RWPE2 (cell line): ENCODE results near the gene RMI2.

Experiments used
- ATAC-seq: fragments of 200-7000 bp; cut with Tn5 transposase; 3 replicates; pipeline ENCODE4 v1.9.1; 2021; ENCODE audit warnings: low read depth
- DNase-seq: peaks from one replicate; pipeline ENCODE4 v3.0.0-alpha.2; 2020; ENCODE audit warnings: low spot score
- H3K27ac ChIP-seq: fragments of 450-650 bp; 2 replicates; pipeline ENCODE4 v1.5.1; 2017; ENCODE audit warnings: mild to moderate bottlenecking; ENCODE audit not compliant: poor library complexity, severe bottlenecking
- H3K27me3 ChIP-seq: fragments of 250-450 bp; sonication (Bioruptor Pico); 2 replicates; pipeline ENCODE4 v1.5.1; 2021; ENCODE audit warnings: mild to moderate bottlenecking, moderate library complexity; ENCODE audit not compliant: insufficient read depth, poor library complexity, severe bottlenecking
- H3K36me3 ChIP-seq: fragments of 250-450 bp; sonication (Bioruptor Pico); 2 replicates; pipeline ENCODE4 v1.5.1; 2020; ENCODE audit warnings: low read depth, mild to moderate bottlenecking, moderate library complexity
- H3K4me1 ChIP-seq: fragments of 250-450 bp; sonication (Bioruptor Pico); 2 replicates; pipeline ENCODE4 v1.5.1; 2021; ENCODE audit warnings: mild to moderate bottlenecking, moderate library complexity; ENCODE audit not compliant: insufficient read depth, poor library complexity, severe bottlenecking
- H3K4me3 ChIP-seq: fragments of 250-450 bp; sonication (Bioruptor Pico); 2 replicates; pipeline ENCODE4 v1.5.1; 2021; ENCODE audit warnings: mild to moderate bottlenecking, moderate library complexity; ENCODE audit not compliant: severe bottlenecking
- H3K9me3 ChIP-seq: fragments of 250-450 bp; sonication (Bioruptor Pico); 2 replicates; pipeline ENCODE4 v1.5.1; 2021; ENCODE audit warnings: mild to moderate bottlenecking, moderate library complexity; ENCODE audit not compliant: severe bottlenecking
- CTCF ChIP-seq: fragments of 450-650 bp; IDR thresholded peaks from one replicate; pipeline ENCODE4 v1.5.1; 2017; ENCODE audit warnings: mild to moderate bottlenecking, moderate library complexity; ENCODE audit not compliant: poor library complexity, severe bottlenecking

Gene RMI2

DNA sequence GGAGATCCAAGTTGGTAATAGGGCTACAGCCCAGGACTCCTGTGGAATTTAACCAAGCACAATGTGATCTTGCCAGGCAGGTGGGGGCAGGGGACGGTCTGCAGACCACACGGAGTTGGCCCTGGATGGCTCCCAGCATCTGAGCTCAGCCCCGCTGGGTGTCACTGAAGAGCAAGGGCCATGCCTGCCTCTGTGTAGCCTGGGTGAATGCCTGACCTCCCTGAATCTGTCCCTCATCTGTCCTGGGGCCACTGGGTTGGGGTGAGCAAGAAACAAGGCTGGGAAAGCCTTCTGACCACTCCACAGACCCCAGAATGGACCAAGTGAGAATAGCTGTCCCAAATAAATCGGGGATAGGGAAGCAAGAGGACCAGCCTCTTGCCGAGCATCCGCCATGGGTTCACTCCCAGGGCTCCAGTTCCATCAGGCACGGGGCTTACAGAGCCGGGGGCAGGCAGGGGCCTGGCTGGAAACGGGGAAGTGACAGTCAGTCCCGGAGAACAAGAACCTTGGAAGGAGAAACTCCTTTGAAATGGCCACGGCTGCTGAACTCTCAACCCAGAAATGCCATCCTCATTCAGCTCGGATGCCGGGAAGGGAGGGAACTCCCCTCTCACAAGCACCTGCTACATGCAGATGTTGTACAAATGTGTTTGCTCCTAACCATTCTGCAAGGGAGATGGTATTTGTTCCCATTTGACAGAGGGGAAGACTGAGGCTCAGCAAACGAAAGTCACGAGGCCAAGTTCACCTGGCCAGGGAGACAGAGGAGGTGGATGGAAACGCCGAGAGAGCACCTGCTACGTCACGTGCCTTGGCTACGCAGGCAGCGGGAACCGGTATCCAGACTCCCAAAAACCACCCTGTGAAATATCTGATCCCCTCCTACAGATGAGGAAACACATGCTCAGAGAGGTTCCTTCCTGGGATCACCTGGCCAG is 50.0 kb downstream of the RMI2 start:
- no peak for TF ChIP-seq CTCF
- Histone ChIP-seq H3K27me3 (no peaks in the 10 kb centered on the region), H3K27ac (no peak overlapping the region), H3K9me3 (no peaks in the 10 kb centered on the region), H3K4me1 (peaks cover 8% of the 10 kb centered on the region), H3K36me3 (no peaks in the 10 kb centered on the region), H3K4me3 (no peak overlapping the region)
- DNase-seq, result no peak
- ATAC-seq, result no peak

GRCh38 chr16:11395949-11396240 is 50.6 kb downstream of the RMI2 start:
- Histone ChIP-seq H3K36me3 (no peaks in the 10 kb centered on the region), H3K27ac (no peak overlapping the region), H3K4me1 (peaks cover 2% of the 10 kb centered on the region), H3K9me3 (no peaks in the 10 kb centered on the region), H3K4me3 (no peak overlapping the region), H3K27me3 (no peaks in the 10 kb centered on the region)
- no peak for TF ChIP-seq CTCF
- no peak for ATAC-seq
- no peak for DNase-seq

DNA sequence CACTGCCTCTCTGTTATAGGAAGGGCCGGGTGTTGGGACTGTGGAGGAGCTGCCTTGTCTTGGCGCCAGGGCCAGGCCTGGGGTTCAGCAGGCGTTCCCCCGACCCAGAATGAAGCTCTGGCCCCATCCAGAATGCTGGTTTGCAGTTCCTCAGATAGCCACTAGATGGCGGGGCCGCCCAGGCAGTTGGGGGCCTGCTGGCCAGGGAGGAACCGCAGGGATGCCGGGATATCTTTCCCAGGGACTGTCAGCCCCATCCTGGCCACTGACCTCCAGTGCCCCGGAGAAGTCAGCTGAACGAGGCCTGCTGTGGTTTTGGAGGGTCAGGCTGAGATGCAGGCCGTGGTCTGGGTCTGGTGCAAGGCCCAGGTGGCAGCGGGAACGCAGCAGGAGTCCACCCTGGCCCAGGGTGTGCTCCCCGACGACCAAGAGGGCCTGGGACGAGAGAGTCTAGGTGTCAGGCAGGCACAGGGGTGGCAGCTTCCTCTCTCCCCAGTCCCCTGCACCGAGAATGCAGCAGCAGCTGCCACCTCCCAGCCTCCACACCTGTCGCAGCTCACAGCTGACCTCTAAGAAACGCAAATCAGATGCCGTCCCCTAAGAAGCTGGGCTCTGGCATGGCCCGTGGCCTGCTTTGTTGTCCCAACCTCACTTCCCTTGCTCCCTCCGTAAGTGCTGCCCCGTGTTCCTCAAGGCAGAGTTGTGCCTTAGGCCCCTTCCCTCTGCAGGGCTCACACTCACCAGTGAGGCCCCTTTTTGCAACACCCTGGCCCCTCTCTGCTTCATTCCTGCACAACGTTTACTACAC is 51.2 kb downstream of the RMI2 start:
- H3K4me1 ChIP-seq, result no peaks in the 10 kb centered on the region
- no peak overlapping the region for H3K4me3 ChIP-seq
- ATAC-seq (peak; percentile 74), DNase-seq (no peak)
- no peak overlapping the region for H3K27ac ChIP-seq
- TF ChIP-seq CTCF, result peak; percentile 97
- H3K27me3 ChIP-seq, result no peaks in the 10 kb centered on the region
- H3K9me3 ChIP-seq, result no peaks in the 10 kb centered on the region
- no peaks in the 10 kb centered on the region for H3K36me3 ChIP-seq

- Histone ChIP-seq H3K9me3 (no peaks in the 10 kb centered on the region), H3K4me3 (no peak overlapping the region), H3K27me3 (no peaks in the 10 kb centered on the region), H3K36me3 (no peaks in the 10 kb centered on the region), H3K27ac (no peak overlapping the region), H3K4me1 (no peaks in the 10 kb centered on the region)
- TF ChIP-seq CTCF, result no peak
- DNase-seq, result no peak
- ATAC-seq, result no peak
Observed at GRCh38 chr16:11398136-11398535, 52.9 kb downstream of the RMI2 start.
